ENCODE data around the gene AHSP. TPM values are rescaled to one million over a fixed set of nuclear protein-coding genes. Genes with fewer than 3 reads are reported as not detected.

AHSP gene
- total RNA-seq, 1 donor from 2014 or later, result not detected

- intact Hi-C loops (cut with DNase I), result no loop called here
- DNase-seq, result peak; percentile 81
- H3K36me3 ChIP-seq, result peaks cover 80% of the 10 kb centered on the region
- peak overlapping the region; percentile 31 for H3K27ac ChIP-seq
- peak; percentile 83 to 89 for ATAC-seq
- H3K9me3 ChIP-seq, result no peaks in the 10 kb centered on the region
- no peaks in the 10 kb centered on the region for H3K27me3 ChIP-seq (ENCODE audit: low read depth)
- H3K4me1 ChIP-seq, result peaks cover 17% of the 10 kb centered on the region
- TF ChIP-seq, protein P1, sequence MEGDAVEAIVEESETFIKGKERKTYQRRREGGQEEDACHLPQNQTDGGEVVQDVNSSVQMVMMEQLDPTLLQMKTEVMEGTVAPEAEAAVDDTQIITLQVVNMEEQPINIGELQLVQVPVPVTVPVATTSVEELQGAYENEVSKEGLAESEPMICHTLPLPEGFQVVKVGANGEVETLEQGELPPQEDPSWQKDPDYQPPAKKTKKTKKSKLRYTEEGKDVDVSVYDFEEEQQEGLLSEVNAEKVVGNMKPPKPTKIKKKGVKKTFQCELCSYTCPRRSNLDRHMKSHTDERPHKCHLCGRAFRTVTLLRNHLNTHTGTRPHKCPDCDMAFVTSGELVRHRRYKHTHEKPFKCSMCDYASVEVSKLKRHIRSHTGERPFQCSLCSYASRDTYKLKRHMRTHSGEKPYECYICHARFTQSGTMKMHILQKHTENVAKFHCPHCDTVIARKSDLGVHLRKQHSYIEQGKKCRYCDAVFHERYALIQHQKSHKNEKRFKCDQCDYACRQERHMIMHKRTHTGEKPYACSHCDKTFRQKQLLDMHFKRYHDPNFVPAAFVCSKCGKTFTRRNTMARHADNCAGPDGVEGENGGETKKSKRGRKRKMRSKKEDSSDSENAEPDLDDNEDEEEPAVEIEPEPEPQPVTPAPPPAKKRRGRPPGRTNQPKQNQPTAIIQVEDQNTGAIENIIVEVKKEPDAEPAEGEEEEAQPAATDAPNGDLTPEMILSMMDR (IDR thresholded peaks at IDR 0.05), result no peak
- no peak overlapping the region for H3K4me3 ChIP-seq
These were observed 31.0 kb upstream of the AHSP start for GRCh38 chr16:31496670-31497069.

GRCh38 chr16:31498493-31498892, 29.2 kb upstream of the AHSP start:
- TF ChIP-seq, protein P1 (IDR thresholded peaks at IDR 0.05), result no peak
- H3K36me3 ChIP-seq, result peaks cover 62% of the 10 kb centered on the region
- no peaks in the 10 kb centered on the region for H3K9me3 ChIP-seq
- no peak overlapping the region for H3K27ac ChIP-seq
- H3K4me3 ChIP-seq, result no peak overlapping the region
- intact Hi-C loops (cut with DNase I), result no loop called here
- peaks cover 32% of the 10 kb centered on the region for H3K4me1 ChIP-seq
- ATAC-seq, result no peak
- no peak for DNase-seq
- no peaks in the 10 kb centered on the region for H3K27me3 ChIP-seq (ENCODE audit: low read depth)

DNA sequence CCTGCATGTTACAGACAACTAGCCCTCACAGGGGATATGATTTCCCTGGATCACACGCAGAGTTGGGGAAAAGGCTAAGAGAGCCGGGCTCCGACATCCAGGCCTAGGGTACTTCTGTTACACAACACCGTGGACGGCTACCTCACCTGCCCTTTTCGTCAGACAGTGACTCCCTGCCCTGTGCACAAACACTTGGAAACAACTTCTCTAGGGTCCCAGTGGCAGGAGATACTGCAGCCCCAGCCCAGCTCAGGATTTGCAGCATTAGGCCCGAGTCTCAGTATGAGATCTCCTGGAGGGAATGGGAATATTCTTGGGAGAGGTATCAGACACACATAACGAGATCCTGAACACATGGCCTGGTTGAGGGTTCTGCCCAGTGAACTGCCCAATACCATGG, 27.8 kb upstream of the AHSP start:
- peaks cover 43% of the 10 kb centered on the region for H3K4me1 ChIP-seq
- TF ChIP-seq, protein P1 (IDR thresholded peaks at IDR 0.05), result no peak
- ATAC-seq, result no peak
- H3K9me3 ChIP-seq, result no peaks in the 10 kb centered on the region
- no peak overlapping the region for H3K4me3 ChIP-seq
- H3K27me3 ChIP-seq (ENCODE audit: low read depth), result no peaks in the 10 kb centered on the region
- no peak overlapping the region for H3K27ac ChIP-seq
- peaks cover 53% of the 10 kb centered on the region for H3K36me3 ChIP-seq
- no peak for DNase-seq
- intact Hi-C loops (cut with DNase I), result no loop called here

GRCh38 chr16:31501226-31501965, 26.3 kb upstream of the AHSP start:
- Histone ChIP-seq H3K36me3 (peaks cover 49% of the 10 kb centered on the region), H3K27me3 (ENCODE audit: low read depth) (no peaks in the 10 kb centered on the region), H3K4me3 (no peak overlapping the region), H3K27ac (no peak overlapping the region), H3K4me1 (peaks cover 37% of the 10 kb centered on the region), H3K9me3 (no peaks in the 10 kb centered on the region)
- no peak for DNase-seq
- intact Hi-C loops (cut with DNase I), result no loop called here
- ATAC-seq, result no peak
- TF ChIP-seq, protein P1 (IDR thresholded peaks at IDR 0.05), result no peak

DNA sequence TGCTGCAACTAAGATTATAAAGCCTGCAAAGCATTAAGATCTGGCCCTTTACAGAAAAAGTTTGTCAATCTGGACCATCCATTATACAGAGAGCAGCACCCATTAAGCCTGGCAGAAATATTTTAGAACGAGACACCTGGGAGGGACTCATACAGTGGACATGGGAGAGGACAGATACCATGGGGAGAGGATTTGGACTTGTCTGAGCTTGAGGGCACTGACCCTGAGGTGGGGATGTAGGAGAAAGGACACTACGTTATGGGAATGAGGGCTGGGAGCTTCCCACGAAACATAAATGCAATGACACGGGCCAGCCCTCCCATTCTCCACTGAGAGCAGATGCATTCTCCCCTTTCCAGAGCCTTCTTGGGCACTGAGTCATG, 25.7 kb upstream of the AHSP start:
- DNase-seq, result no peak
- peaks cover 42% of the 10 kb centered on the region for H3K4me1 ChIP-seq
- ATAC-seq, result no peak
- H3K4me3 ChIP-seq, result no peak overlapping the region
- TF ChIP-seq, protein P1 (IDR thresholded peaks at IDR 0.05), result no peak
- no peaks in the 10 kb centered on the region for H3K9me3 ChIP-seq
- no peaks in the 10 kb centered on the region for H3K27me3 ChIP-seq (ENCODE audit: low read depth)
- no peak overlapping the region for H3K27ac ChIP-seq
- H3K36me3 ChIP-seq, result peaks cover 43% of the 10 kb centered on the region
- intact Hi-C loops (cut with DNase I), result no loop called here
